Measurements from ENCODE around the gene ANKRD18A. TPM values are rescaled to one million over a fixed set of nuclear protein-coding genes. Genes with fewer than 3 reads are reported as not detected.
"Not testable (repeated sequence)": the region's sequence is repeated elsewhere in the genome, so short reads cannot be mapped to it uniquely, and the experiment has no call there.

Gene ANKRD18A
- polyA plus RNA-seq, 1 experiment: not detected

GRCh38 chr9:38559172-38559571 lies 61.2 kb downstream of the ANKRD18A start:
- H3K4me3 ChIP-seq (ENCODE audit: low read depth, low read length); POLR2A ChIA-PET; H3K36me3 ChIP-seq (ENCODE audit: control insufficient read depth, insufficient read depth, low read length); DNase-seq (ENCODE audit: low read depth); H3K27me3 ChIP-seq (ENCODE audit: control insufficient read depth, insufficient read depth, low read length); CTCF ChIA-PET: not testable (repeated sequence)

GRCh38 chr9:38557746-38558145 lies 62.6 kb downstream of the ANKRD18A start:
- DNase-seq (ENCODE audit: low read depth); CTCF ChIA-PET; H3K36me3 ChIP-seq (ENCODE audit: control insufficient read depth, insufficient read depth, low read length); POLR2A ChIA-PET; H3K4me3 ChIP-seq (ENCODE audit: low read depth, low read length); H3K27me3 ChIP-seq (ENCODE audit: control insufficient read depth, insufficient read depth, low read length): not testable (repeated sequence)

- CTCF ChIA-PET, POLR2A ChIA-PET: not testable (repeated sequence)
These were observed 65.4 kb downstream of the ANKRD18A start for GRCh38 chr9:38554966-38555365.

GRCh38 chr9:38553019-38553418 lies 67.4 kb downstream of the ANKRD18A start:
- H3K4me3 ChIP-seq (ENCODE audit: low read depth, low read length); POLR2A ChIA-PET; H3K27me3 ChIP-seq (ENCODE audit: control insufficient read depth, insufficient read depth, low read length); H3K36me3 ChIP-seq (ENCODE audit: control insufficient read depth, insufficient read depth, low read length); DNase-seq (ENCODE audit: low read depth); CTCF ChIA-PET: not testable (repeated sequence)

More at GRCh38 chr9:38554966-38555365, 65.4 kb downstream of the ANKRD18A start:
- H3K27me3 ChIP-seq (ENCODE audit: control insufficient read depth, insufficient read depth, low read length); H3K4me3 ChIP-seq (ENCODE audit: low read depth, low read length); H3K36me3 ChIP-seq (ENCODE audit: control insufficient read depth, insufficient read depth, low read length); DNase-seq (ENCODE audit: low read depth): not testable (repeated sequence)

- DNase-seq (ENCODE audit: low read depth); CTCF ChIA-PET; POLR2A ChIA-PET: not testable (repeated sequence)
These were observed 73.8 kb downstream of the ANKRD18A start for GRCh38 chr9:38546497-38547163.

GRCh38 chr9:38540535-38540934 lies 79.9 kb downstream of the ANKRD18A start:
- POLR2A ChIA-PET; H3K36me3 ChIP-seq (ENCODE audit: control insufficient read depth, insufficient read depth, low read length); DNase-seq (ENCODE audit: low read depth); H3K4me3 ChIP-seq (ENCODE audit: low read depth, low read length); H3K27me3 ChIP-seq (ENCODE audit: control insufficient read depth, insufficient read depth, low read length): not testable (repeated sequence)
- CTCF ChIA-PET: interaction anchor here (0.7 kb wide), 2 partner anchors 91 to 131 kb away, joined by 4 read pairs; no protein-coding TSS in a partner anchor

More at GRCh38 chr9:38546497-38547163, 73.8 kb downstream of the ANKRD18A start:
- H3K4me3 ChIP-seq (ENCODE audit: low read depth, low read length); H3K27me3 ChIP-seq (ENCODE audit: control insufficient read depth, insufficient read depth, low read length); H3K36me3 ChIP-seq (ENCODE audit: control insufficient read depth, insufficient read depth, low read length): not testable (repeated sequence)

GRCh38 chr9:38529317-38529716 lies 91.1 kb downstream of the ANKRD18A start:
- no peak for TF ChIP-seq CTCF (IDR thresholded peaks at IDR 0.05; ENCODE audit: insufficient read depth, low read depth, low read length)
- H3K4me3 ChIP-seq (ENCODE audit: low read depth, low read length): no peak overlapping the region
- no peaks in the 10 kb centered on the region for H3K27me3 ChIP-seq (ENCODE audit: control insufficient read depth, insufficient read depth, low read length)
- CTCF ChIA-PET: no interaction called here
- no peak for DNase-seq (ENCODE audit: low read depth)
- H3K36me3 ChIP-seq (ENCODE audit: control insufficient read depth, insufficient read depth, low read length): no peaks in the 10 kb centered on the region
- POLR2A ChIA-PET: no interaction called here

- CTCF ChIA-PET: no interaction called here
- H3K27me3 ChIP-seq (ENCODE audit: control insufficient read depth, insufficient read depth, low read length): no peaks in the 10 kb centered on the region
- TF ChIP-seq CTCF (IDR thresholded peaks at IDR 0.05; ENCODE audit: insufficient read depth, low read depth, low read length): no peak
- POLR2A ChIA-PET: no interaction called here
- no peaks in the 10 kb centered on the region for H3K36me3 ChIP-seq (ENCODE audit: control insufficient read depth, insufficient read depth, low read length)
- DNase-seq (ENCODE audit: low read depth): no peak
- no peak overlapping the region for H3K4me3 ChIP-seq (ENCODE audit: low read depth, low read length)
These were observed 92.9 kb downstream of the ANKRD18A start for GRCh38 chr9:38527503-38527902.

All from BJ (cell line).